Activated CD4-positive, alpha-beta T cell treated with anti-CD3 and anti-CD28 coated beads, Interleukin-2, amount 10 ng/mL, durations not matched to agents 24 days and 14 days (primary cell): ENCODE results near the gene CLPTM1L. TPM values are rescaled to one million over a fixed set of nuclear protein-coding genes. Genes with fewer than 3 reads are reported as not detected.
"Not testable (repeated sequence)": the region's sequence is repeated elsewhere in the genome, so short reads cannot be mapped to it uniquely, and the experiment has no call there.

Experiments
- DNase-seq: peaks from one replicate; pipeline ENCODE4 v3.0.0; 2022
- H3K27ac Mint-ChIP-seq: one replicate; pipeline ENCODE4 v1.8.0; 2022; ENCODE audit warnings: mild to moderate bottlenecking, mixed read lengths
- H3K27me3 Mint-ChIP-seq: one replicate; pipeline ENCODE4 v1.8.0; 2022; ENCODE audit warnings: mixed read lengths
- H3K36me3 Mint-ChIP-seq: one replicate; pipeline ENCODE4 v1.8.0; 2022; ENCODE audit warnings: low read depth, mild to moderate bottlenecking, mixed read lengths
- H3K4me1 Mint-ChIP-seq: one replicate; pipeline ENCODE4 v1.8.0; 2021; ENCODE audit warnings: mixed read lengths
- H3K4me3 Mint-ChIP-seq: one replicate; pipeline ENCODE4 v1.8.0; 2022; ENCODE audit warnings: mild to moderate bottlenecking, moderate library complexity, mixed read lengths
- H3K9me3 Mint-ChIP-seq: one replicate; pipeline ENCODE4 v1.8.0; 2021; ENCODE audit warnings: mixed read lengths
- intact Hi-C: fragments of 100-400 bp; cut with micrococcal nuclease; formaldehyde crosslinking; loops from one replicate; pipeline ENCODE4 v1.15.1; 2023
- total RNA-seq: library from RNA; stranded (reverse); gene quantifications from 2 replicates; pipeline ENCODE4 v1.2.3, GENCODE V29; 2022

CLPTM1L gene
- total RNA-seq, 1 donor from 2014 or later: 114 TPM

GRCh38 chr5:1282131-1282992 lies 62.5 kb downstream of the CLPTM1L start:
- H3K27me3 Mint-ChIP-seq: no peaks in the 10 kb centered on the region
- H3K4me1 Mint-ChIP-seq: no peaks in the 10 kb centered on the region
- DNase-seq: no peak
- H3K4me3 Mint-ChIP-seq: no peak overlapping the region
- peaks cover 10% of the 10 kb centered on the region for H3K36me3 Mint-ChIP-seq
- H3K27ac Mint-ChIP-seq: no peak overlapping the region
- no peaks in the 10 kb centered on the region for H3K9me3 Mint-ChIP-seq
- intact Hi-C loops: no loop called here

GRCh38 chr5:1281038-1281882 lies 63.6 kb downstream of the CLPTM1L start:
- DNase-seq: no peak
- Mint-ChIP-seq H3K4me1 (no peaks in the 10 kb centered on the region), H3K27ac (no peak overlapping the region), H3K36me3 (peaks cover 10% of the 10 kb centered on the region), H3K27me3 (no peaks in the 10 kb centered on the region), H3K4me3 (no peak overlapping the region), H3K9me3 (no peaks in the 10 kb centered on the region)
- intact Hi-C loops: no loop called here

- no peak overlapping the region for H3K4me3 Mint-ChIP-seq
- no peaks in the 10 kb centered on the region for H3K27me3 Mint-ChIP-seq
- H3K9me3 Mint-ChIP-seq: no peaks in the 10 kb centered on the region
- H3K36me3 Mint-ChIP-seq: peaks cover 7% of the 10 kb centered on the region
- intact Hi-C loops: no loop called here
- peaks cover 2% of the 10 kb centered on the region for H3K4me1 Mint-ChIP-seq
- H3K27ac Mint-ChIP-seq: no peak overlapping the region
- no peak for DNase-seq
Measured at GRCh38 chr5:1280177-1281037, 64.5 kb downstream of the CLPTM1L start.

- no peak overlapping the region for H3K27ac Mint-ChIP-seq
- no peaks in the 10 kb centered on the region for H3K9me3 Mint-ChIP-seq
- no peak overlapping the region for H3K4me3 Mint-ChIP-seq
- H3K27me3 Mint-ChIP-seq: no peaks in the 10 kb centered on the region
- intact Hi-C loops: no loop called here
- H3K36me3 Mint-ChIP-seq: peaks cover 9% of the 10 kb centered on the region
- H3K4me1 Mint-ChIP-seq: peaks cover 4% of the 10 kb centered on the region
- DNase-seq: no peak
Measured at GRCh38 chr5:1279443-1280151, 65.3 kb downstream of the CLPTM1L start.

- H3K27me3 Mint-ChIP-seq: no peaks in the 10 kb centered on the region
- intact Hi-C loops: no loop called here
- peaks cover 4% of the 10 kb centered on the region for H3K4me1 Mint-ChIP-seq
- no peak overlapping the region for H3K4me3 Mint-ChIP-seq
- H3K27ac Mint-ChIP-seq: no peak overlapping the region
- peaks cover 9% of the 10 kb centered on the region for H3K36me3 Mint-ChIP-seq
- no peak for DNase-seq
- H3K9me3 Mint-ChIP-seq: no peaks in the 10 kb centered on the region
Measured at GRCh38 chr5:1278656-1279442, 66.0 kb downstream of the CLPTM1L start.

GRCh38 chr5:1278216-1278615 lies 66.7 kb downstream of the CLPTM1L start:
- Mint-ChIP-seq H3K4me3 (no peak overlapping the region), H3K9me3 (no peaks in the 10 kb centered on the region), H3K4me1 (peaks cover 4% of the 10 kb centered on the region), H3K27me3 (no peaks in the 10 kb centered on the region), H3K27ac (no peak overlapping the region), H3K36me3 (peaks cover 9% of the 10 kb centered on the region)
- DNase-seq: no peak
- intact Hi-C loops: no loop called here

- intact Hi-C loops: no loop called here
- H3K27me3 Mint-ChIP-seq: no peaks in the 10 kb centered on the region
- H3K27ac Mint-ChIP-seq: no peak overlapping the region
- H3K9me3 Mint-ChIP-seq: no peaks in the 10 kb centered on the region
- no peak for DNase-seq
- H3K4me3 Mint-ChIP-seq: no peak overlapping the region
- H3K36me3 Mint-ChIP-seq: peaks cover 9% of the 10 kb centered on the region
- peaks cover 4% of the 10 kb centered on the region for H3K4me1 Mint-ChIP-seq
Measured at GRCh38 chr5:1277781-1278180, 67.1 kb downstream of the CLPTM1L start.

GRCh38 chr5:1277331-1277730 lies 67.6 kb downstream of the CLPTM1L start:
- H3K36me3 Mint-ChIP-seq: peaks cover 9% of the 10 kb centered on the region
- no peak overlapping the region for H3K4me3 Mint-ChIP-seq
- no peak for DNase-seq
- intact Hi-C loops: no loop called here
- H3K4me1 Mint-ChIP-seq: peaks cover 4% of the 10 kb centered on the region
- no peaks in the 10 kb centered on the region for H3K27me3 Mint-ChIP-seq
- no peak overlapping the region for H3K27ac Mint-ChIP-seq
- no peaks in the 10 kb centered on the region for H3K9me3 Mint-ChIP-seq

- intact Hi-C loops: no loop called here
- no peak overlapping the region for H3K27ac Mint-ChIP-seq
- peaks cover 9% of the 10 kb centered on the region for H3K36me3 Mint-ChIP-seq
- no peak overlapping the region for H3K4me3 Mint-ChIP-seq
- no peak for DNase-seq
- peaks cover 4% of the 10 kb centered on the region for H3K4me1 Mint-ChIP-seq
- H3K9me3 Mint-ChIP-seq: no peaks in the 10 kb centered on the region
- H3K27me3 Mint-ChIP-seq: no peaks in the 10 kb centered on the region
Measured at GRCh38 chr5:1276930-1277329, 68.0 kb downstream of the CLPTM1L start.

GRCh38 chr5:1275397-1276391 lies 69.2 kb downstream of the CLPTM1L start:
- H3K36me3 Mint-ChIP-seq, H3K4me1 Mint-ChIP-seq, DNase-seq, H3K4me3 Mint-ChIP-seq, H3K9me3 Mint-ChIP-seq, intact Hi-C loops, H3K27me3 Mint-ChIP-seq, H3K27ac Mint-ChIP-seq: not testable (repeated sequence)

- Mint-ChIP-seq H3K4me3 (no peak overlapping the region), H3K27ac (no peak overlapping the region), H3K4me1 (peaks cover 4% of the 10 kb centered on the region), H3K9me3 (no peaks in the 10 kb centered on the region), H3K36me3 (peaks cover 9% of the 10 kb centered on the region), H3K27me3 (no peaks in the 10 kb centered on the region)
- no peak for DNase-seq
- intact Hi-C loops: no loop called here
Measured at GRCh38 chr5:1274471-1274870, 70.4 kb downstream of the CLPTM1L start.

GRCh38 chr5:1273745-1274144 lies 71.2 kb downstream of the CLPTM1L start:
- H3K27ac Mint-ChIP-seq: no peak overlapping the region
- H3K9me3 Mint-ChIP-seq: no peaks in the 10 kb centered on the region
- H3K36me3 Mint-ChIP-seq: peaks cover 9% of the 10 kb centered on the region
- DNase-seq: no peak
- H3K4me1 Mint-ChIP-seq: peaks cover 8% of the 10 kb centered on the region
- no peak overlapping the region for H3K4me3 Mint-ChIP-seq
- H3K27me3 Mint-ChIP-seq: no peaks in the 10 kb centered on the region
- intact Hi-C loops: no loop called here
